OCI-LY1 (cell line): ENCODE measurements around the gene FKBP4.
A peak's percentile ranks its signal among the peaks of the same experiment; 100 is the strongest.

Experiments used
- CTCF ChIP-seq: fragments of 200-600 bp; sonication (generic), shearing (Covaris generic); IDR thresholded peaks from 2 replicates; pipeline ENCODE4 v1.5.1; 2017; ENCODE audit warnings: mild to moderate bottlenecking, antibody characterized with exemption, low read length, moderate library complexity, mixed read lengths
- EZH2 ChIP-seq: fragments of 200-600 bp; sonication (generic), shearing (Covaris generic); IDR thresholded peaks from 2 replicates; pipeline ENCODE4 v1.8.0; 2017; ENCODE audit warnings: borderline replicate concordance, mixed run types, mild to moderate bottlenecking, antibody characterized with exemption, low read length, moderate library complexity, mixed read lengths

DNA sequence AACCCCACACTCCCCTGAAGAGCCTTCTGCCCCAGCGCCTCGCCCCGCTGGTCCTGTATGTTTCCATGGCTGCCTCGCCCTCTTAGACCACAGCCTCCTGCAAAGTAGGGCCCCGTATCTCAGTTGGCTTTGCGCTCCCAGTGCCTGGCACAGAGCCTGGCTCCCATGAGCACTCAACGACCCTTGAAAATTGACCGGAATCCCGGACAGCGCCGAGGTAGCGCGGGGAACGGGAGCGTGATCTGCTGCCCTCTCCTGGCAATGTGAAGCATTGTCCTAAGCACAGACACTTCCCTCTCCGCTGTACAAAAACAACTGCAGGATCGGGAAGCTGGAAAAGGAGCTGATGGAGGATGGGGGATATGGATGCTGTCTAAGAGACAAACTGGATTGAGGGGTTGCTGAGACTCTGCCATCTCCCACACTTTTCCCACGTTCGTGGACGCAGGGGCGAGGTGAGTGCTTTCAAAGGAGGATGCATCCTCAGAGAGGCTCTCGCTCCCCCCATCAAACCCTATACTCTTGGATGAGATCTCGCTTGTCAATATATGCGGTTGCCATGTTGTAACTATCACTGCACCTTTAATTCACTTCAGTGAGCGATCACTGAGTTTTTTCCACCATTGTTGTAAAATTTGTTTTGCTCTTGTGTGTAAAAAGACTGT is 10.7 kb upstream of the FKBP4 start:
- TF ChIP-seq CTCF (peak; percentile 94), EZH2 (no peak)
